GM19023 (cell line): ENCODE results near the gene SCART1.
"Not testable (repeated sequence)": the region's sequence is repeated elsewhere in the genome, so short reads cannot be mapped to it uniquely, and the experiment has no call there.

Source experiments
- ATAC-seq: cut with Tn5 transposase; IDR thresholded peaks from one replicate; pipeline ENCODE4 v1.9.1; 2021; ENCODE audit warnings: mild to moderate bottlenecking, moderate library complexity; ENCODE audit not compliant: unreplicated experiment

SCART1 gene

GRCh38 chr10:133431888-133432613 is 21.7 kb upstream of the SCART1 start:
- not testable (repeated sequence) for ATAC-seq

- ATAC-seq: not testable (repeated sequence)
These were observed 21.0 kb upstream of the SCART1 start for GRCh38 chr10:133432789-133433188.

- ATAC-seq: no peak
These were observed 15.0 kb upstream of the SCART1 start for GRCh38 chr10:133438711-133439273.

GRCh38 chr10:133439517-133440461 is 14.0 kb upstream of the SCART1 start:
- ATAC-seq: no peak

- ATAC-seq: no peak
These were observed 13.0 kb upstream of the SCART1 start for GRCh38 chr10:133440633-133441285.

GRCh38 chr10:133441356-133441755 is 12.4 kb upstream of the SCART1 start:
- not testable (repeated sequence) for ATAC-seq

GRCh38 chr10:133441780-133442179 is 12.0 kb upstream of the SCART1 start:
- ATAC-seq: no peak

- no peak for ATAC-seq
These were observed 11.4 kb upstream of the SCART1 start for GRCh38 chr10:133442191-133442966.

GRCh38 chr10:133442967-133443924 is 10.5 kb upstream of the SCART1 start:
- ATAC-seq: no peak

GRCh38 chr10:133444342-133445267 is 9.1 kb upstream of the SCART1 start:
- ATAC-seq: no peak

- ATAC-seq: no peak
These were observed 8.4 kb upstream of the SCART1 start for GRCh38 chr10:133445268-133445732.

- no peak for ATAC-seq
These were observed 7.7 kb upstream of the SCART1 start for GRCh38 chr10:133445751-133446708.

GRCh38 chr10:133446979-133447378 is 6.8 kb upstream of the SCART1 start:
- no peak for ATAC-seq

- ATAC-seq: no peak
These were observed 5.6 kb upstream of the SCART1 start for GRCh38 chr10:133448120-133448519.

- no peak for ATAC-seq
These were observed 2.4 kb upstream of the SCART1 start for GRCh38 chr10:133451346-133451745.

GRCh38 chr10:133452453-133452852 is 1.3 kb upstream of the SCART1 start:
- no peak for ATAC-seq
